ENCODE measurements around the gene PROSER2.

DNA sequence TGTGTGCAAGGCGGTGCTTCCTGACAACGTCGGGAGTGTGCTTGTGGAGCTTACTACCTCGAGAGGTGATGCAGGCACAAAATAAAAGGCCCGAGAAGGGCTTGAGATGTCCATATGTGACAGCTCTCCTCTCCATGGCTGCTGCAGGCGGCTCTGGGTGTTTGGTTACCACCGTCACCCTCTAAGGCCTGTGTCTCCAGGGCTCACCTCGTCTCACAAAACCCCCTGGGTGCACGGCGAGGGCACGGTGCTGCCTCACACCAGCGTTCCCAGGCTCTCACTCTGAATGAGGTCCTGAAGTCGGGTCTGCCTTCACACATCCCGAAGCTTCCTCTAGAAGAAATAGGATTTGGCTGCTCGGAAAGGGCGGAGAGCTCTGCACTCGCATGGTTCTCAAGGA is 32.9 kb downstream of the PROSER2 start:
- TF ChIP-seq POLR2AphosphoS5 (IDR thresholded peaks at IDR 0.05; ENCODE audit: low read depth, low read length) = no peak
- TF ChIP-seq, protein P1, sequence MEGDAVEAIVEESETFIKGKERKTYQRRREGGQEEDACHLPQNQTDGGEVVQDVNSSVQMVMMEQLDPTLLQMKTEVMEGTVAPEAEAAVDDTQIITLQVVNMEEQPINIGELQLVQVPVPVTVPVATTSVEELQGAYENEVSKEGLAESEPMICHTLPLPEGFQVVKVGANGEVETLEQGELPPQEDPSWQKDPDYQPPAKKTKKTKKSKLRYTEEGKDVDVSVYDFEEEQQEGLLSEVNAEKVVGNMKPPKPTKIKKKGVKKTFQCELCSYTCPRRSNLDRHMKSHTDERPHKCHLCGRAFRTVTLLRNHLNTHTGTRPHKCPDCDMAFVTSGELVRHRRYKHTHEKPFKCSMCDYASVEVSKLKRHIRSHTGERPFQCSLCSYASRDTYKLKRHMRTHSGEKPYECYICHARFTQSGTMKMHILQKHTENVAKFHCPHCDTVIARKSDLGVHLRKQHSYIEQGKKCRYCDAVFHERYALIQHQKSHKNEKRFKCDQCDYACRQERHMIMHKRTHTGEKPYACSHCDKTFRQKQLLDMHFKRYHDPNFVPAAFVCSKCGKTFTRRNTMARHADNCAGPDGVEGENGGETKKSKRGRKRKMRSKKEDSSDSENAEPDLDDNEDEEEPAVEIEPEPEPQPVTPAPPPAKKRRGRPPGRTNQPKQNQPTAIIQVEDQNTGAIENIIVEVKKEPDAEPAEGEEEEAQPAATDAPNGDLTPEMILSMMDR (IDR thresholded peaks at IDR 0.05) = no peak
- no peak for TF ChIP-seq SIN3A (IDR thresholded peaks at IDR 0.05; ENCODE audit: borderline replicate concordance, insufficient read depth, low read depth, low read length)

All from Panc1 (cell line).